Stimulated activated naive B cell treated with anti-CD40 and anti-IgM and Interleukin-4, amounts not matched to agents 10 μg/mL and 1 μg/mL and 100 μg/mL, for 72 hours (primary cell): ENCODE results near the gene NHLH1.

ENCODE experiments used
- ATAC-seq, 2 donors: fragments of 150-1000 bp; cut with Tn5 transposase; replicated peaks; 2 replicates each; pipeline ENCODE4 v1.10.0; 2021; ENCODE audit warnings: moderate library complexity in 1 of 2
- DNase-seq: peaks from one replicate; pipeline ENCODE4 v3.0.0; 2021
- H3K27ac Mint-ChIP-seq: one replicate; pipeline ENCODE4 v1.8.0; 2022; ENCODE audit warnings: mild to moderate bottlenecking, mixed read lengths
- H3K27me3 Mint-ChIP-seq, 2 donors: one replicate each; pipeline ENCODE4 v1.8.0; 2022; ENCODE audit warnings: mixed read lengths in 2 of 2
- H3K36me3 Mint-ChIP-seq, 2 donors: one replicate each; pipeline ENCODE4 v1.8.0; 2022; ENCODE audit warnings: mixed read lengths in 2 of 2, mild to moderate bottlenecking in 1 of 2
- H3K4me1 Mint-ChIP-seq, 2 donors: one replicate each; pipeline ENCODE4 v1.8.0; 2022; ENCODE audit warnings: mixed read lengths in 2 of 2, mild to moderate bottlenecking in 1 of 2
- H3K4me3 Mint-ChIP-seq, 2 donors: one replicate each; pipeline ENCODE4 v1.8.0; 2022; ENCODE audit warnings: mild to moderate bottlenecking in 2 of 2, mixed read lengths in 2 of 2, moderate library complexity in 1 of 2
- H3K9me3 Mint-ChIP-seq, 2 donors: one replicate each; pipeline ENCODE4 v1.8.0; 2022; ENCODE audit warnings: mixed read lengths in 2 of 2, mild to moderate bottlenecking in 1 of 2

NHLH1 gene

DNA sequence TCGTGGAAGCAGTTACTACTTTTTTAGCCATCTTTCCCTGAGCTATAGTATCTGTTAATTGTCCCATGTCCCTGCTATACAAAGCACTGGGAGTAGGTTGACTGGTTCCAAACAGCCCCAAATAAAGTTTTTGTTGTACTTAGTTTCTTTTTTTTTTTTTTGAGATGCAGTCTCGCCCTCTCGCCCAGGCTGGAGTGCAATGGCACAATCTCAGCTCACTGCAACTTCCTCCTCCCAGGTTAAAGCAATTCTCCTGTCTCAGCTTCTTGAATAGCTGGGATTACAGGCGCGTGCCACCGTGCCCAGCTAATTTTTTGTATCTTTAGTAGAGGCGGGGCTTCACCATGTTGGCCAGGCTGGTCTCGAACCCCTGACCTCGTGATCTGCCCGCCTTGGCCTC lies 20.4 kb upstream of the NHLH1 start:
- Mint-ChIP-seq H3K9me3 (no peaks in the 10 kb centered on the region), H3K27ac (peak overlapping the region; percentile 93), H3K36me3 (peaks cover 31 to 46% of the 10 kb centered on the region in 2 donors), H3K4me3 (peak overlapping the region; percentile 46 to 75), H3K4me1 (peaks cover 22 to 42% of the 10 kb centered on the region in 2 donors), H3K27me3 (no peaks in the 10 kb centered on the region)
- no peak for DNase-seq
- no peak for ATAC-seq

DNA sequence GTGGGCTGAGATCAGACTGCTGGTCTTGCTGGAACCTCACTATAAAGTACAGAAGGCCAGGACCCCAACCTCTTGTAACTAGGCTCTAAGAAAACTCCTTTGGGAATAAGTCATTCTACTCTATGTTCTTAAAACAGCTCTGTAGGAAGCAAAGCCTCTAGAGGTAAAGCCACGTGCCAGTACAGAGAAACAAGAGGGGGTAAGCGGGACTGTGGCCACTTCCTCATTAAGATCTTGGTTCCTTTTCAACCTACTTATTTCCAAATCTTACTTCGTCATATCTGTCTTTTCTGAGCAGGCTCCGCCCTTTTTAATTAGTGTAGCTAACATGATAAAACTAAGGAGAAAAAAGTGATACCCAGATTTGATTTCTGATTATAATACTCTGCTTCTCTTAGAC lies 19.9 kb upstream of the NHLH1 start:
- H3K27ac Mint-ChIP-seq, result peak overlapping the region; percentile 93
- no peaks in the 10 kb centered on the region for H3K9me3 Mint-ChIP-seq
- H3K4me1 Mint-ChIP-seq, result peaks cover 22 to 42% of the 10 kb centered on the region in 2 donors
- ATAC-seq (peak; percentile 80 to 82), DNase-seq (peak; percentile 55)
- H3K36me3 Mint-ChIP-seq, result peaks cover 34 to 49% of the 10 kb centered on the region in 2 donors
- H3K27me3 Mint-ChIP-seq, result no peaks in the 10 kb centered on the region
- H3K4me3 Mint-ChIP-seq, result peak overlapping the region; percentile 71 to 75

DNA sequence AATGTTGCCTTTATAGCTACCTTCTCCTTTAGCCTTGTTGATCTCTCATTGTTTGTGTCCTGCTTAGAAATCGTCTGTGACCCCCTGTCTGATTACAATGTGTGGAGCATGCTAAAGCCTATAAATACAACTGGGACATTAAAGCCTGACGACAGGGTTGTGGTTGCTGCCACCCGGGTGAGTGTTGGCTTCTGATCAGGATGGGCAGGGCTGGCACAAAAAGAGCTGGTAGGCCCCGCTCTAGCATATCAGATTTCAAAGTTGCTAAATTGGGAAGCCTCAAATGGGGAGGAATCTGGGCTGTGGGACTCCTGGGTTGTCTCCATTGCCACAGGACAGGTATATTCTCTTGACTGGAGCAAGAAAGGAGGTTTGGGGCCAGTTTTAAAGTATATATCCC lies 15.2 kb upstream of the NHLH1 start:
- ATAC-seq, result no peak
- Mint-ChIP-seq H3K4me1 (peaks cover 18 to 25% of the 10 kb centered on the region in 2 donors), H3K4me3 (no peak overlapping the region), H3K27ac (no peak overlapping the region), H3K27me3 (no peaks in the 10 kb centered on the region), H3K9me3 (no peaks in the 10 kb centered on the region), H3K36me3 (peaks cover 57 to 70% of the 10 kb centered on the region in 2 donors)
- no peak for DNase-seq

DNA sequence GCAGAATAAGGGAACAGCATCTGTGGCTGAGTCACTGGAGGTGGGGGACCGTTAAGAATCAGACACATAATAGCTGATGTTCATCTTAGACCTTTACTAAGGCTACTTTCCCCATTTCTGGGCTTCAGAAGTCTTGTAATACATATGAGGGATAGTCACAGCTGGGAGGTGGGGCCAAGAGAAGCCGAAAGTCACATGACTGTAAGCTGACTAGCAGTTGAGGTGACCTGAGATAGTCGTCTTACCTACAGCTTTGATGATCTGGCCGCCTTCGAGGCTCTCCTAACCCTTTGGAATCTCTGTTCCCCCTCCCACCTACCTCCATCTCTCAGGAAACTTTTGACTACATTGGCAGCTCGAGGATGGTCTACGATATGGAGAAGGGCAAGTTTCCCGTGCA lies 14.3 kb upstream of the NHLH1 start:
- no peak for ATAC-seq
- H3K27ac Mint-ChIP-seq, result no peak overlapping the region
- no peaks in the 10 kb centered on the region for H3K27me3 Mint-ChIP-seq
- no peak for DNase-seq
- peaks cover 60 to 73% of the 10 kb centered on the region in 2 donors for H3K36me3 Mint-ChIP-seq
- H3K4me1 Mint-ChIP-seq, result peaks cover 12 to 16% of the 10 kb centered on the region in 2 donors
- no peaks in the 10 kb centered on the region for H3K9me3 Mint-ChIP-seq
- H3K4me3 Mint-ChIP-seq, result no peak overlapping the region

DNA sequence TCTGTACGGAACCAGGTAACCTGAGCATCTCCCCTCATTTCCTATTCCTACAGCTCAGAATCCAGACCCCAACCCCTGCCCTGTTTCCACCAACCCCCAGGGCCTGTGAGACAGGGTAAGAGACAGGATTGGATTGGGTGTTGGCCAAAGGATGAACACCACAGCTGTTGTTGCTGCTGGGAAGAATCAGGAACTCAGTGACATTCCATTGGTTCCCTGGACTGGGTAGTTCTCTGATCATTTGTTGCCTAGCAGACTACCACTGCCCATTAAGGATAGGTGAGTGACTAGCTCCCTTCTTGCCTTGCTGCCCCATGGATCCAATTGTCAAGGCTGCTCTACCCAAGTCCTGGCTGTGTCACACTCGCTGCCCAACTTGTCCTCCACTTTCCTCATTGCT lies 13.6 kb upstream of the NHLH1 start:
- H3K27ac Mint-ChIP-seq, result no peak overlapping the region
- no peaks in the 10 kb centered on the region for H3K27me3 Mint-ChIP-seq
- ATAC-seq (no peak), DNase-seq (no peak)
- H3K4me1 Mint-ChIP-seq, result peaks cover 9 to 11% of the 10 kb centered on the region in 2 donors
- no peak overlapping the region for H3K4me3 Mint-ChIP-seq
- peaks cover 62 to 73% of the 10 kb centered on the region in 2 donors for H3K36me3 Mint-ChIP-seq
- no peaks in the 10 kb centered on the region for H3K9me3 Mint-ChIP-seq

DNA sequence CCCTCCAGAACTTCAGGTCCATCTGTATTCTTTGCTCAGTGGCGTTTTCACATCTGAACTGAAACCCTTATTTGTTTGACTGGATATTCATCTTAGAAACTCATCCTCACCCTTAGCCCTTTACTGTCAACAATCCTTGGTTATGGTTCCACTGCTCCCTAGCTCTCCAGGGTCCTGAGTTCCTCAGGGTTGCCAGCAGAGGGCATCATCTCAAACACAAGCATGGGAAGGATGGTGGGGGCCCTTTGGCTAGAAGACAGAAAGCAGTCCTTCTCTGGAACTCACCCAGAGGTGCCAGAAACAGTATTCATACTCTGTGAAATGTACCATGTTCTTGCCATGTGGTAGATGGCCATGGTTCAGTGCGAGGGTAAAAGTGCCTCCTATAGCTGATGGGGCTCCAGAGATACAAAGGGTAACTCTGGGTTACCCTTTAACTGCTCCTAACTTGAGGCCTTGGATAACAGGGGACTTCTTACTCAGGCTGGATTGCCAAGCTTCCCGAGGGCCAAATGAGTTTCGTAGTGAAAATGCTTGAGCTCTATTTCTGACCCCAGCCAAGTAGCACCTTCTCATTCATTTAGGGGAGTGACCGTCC lies 12.4 kb upstream of the NHLH1 start:
- DNase-seq (no peak), ATAC-seq (peak; percentile 63)
- H3K4me1 Mint-ChIP-seq, result peaks cover 6 to 10% of the 10 kb centered on the region in 2 donors
- H3K4me3 Mint-ChIP-seq, result no peak overlapping the region
- no peaks in the 10 kb centered on the region for H3K27me3 Mint-ChIP-seq
- H3K9me3 Mint-ChIP-seq, result no peaks in the 10 kb centered on the region
- peaks cover 67 to 76% of the 10 kb centered on the region in 2 donors for H3K36me3 Mint-ChIP-seq
- H3K27ac Mint-ChIP-seq, result peak overlapping the region; percentile 89

DNA sequence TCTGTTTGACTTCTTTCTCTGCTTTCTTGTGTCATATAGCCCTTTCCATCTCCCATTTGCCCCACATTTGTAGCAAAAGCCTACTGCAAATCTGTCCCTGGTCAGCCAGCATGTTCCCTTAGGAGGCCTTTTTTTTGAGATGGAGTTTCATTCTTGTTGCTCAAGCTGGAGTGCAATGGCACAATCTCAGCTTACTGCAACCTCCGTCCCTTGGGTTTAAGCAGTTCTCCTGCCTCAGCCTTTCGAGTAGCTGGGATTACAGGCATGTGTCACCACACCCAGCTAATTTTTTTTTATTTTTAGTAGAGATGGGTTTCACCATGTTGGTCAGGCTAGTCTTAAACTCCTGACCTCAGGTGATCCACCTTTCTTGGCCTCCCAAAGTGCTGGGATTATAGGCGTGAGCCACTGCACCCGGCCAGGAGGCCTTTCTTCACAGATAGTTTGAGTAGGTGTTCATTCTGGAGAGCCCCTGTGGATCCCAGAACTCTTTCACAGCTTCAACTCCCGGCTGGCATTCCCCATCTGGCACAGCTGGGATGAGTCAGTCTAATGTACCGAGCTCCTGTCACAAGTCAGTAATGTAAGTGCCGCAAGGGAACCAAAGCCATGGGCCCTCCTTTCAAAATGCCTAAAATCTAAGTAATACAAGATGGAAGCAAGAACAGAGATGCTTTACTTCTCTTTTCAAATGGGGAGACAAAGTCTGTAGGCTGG lies 9.4 kb upstream of the NHLH1 start:
- H3K27ac Mint-ChIP-seq, result no peak overlapping the region
- H3K36me3 Mint-ChIP-seq, result peaks cover 69 to 80% of the 10 kb centered on the region in 2 donors
- H3K27me3 Mint-ChIP-seq, result no peaks in the 10 kb centered on the region
- DNase-seq, result no peak
- no peaks in the 10 kb centered on the region for H3K9me3 Mint-ChIP-seq
- peaks cover 7 to 9% of the 10 kb centered on the region in 2 donors for H3K4me1 Mint-ChIP-seq
- ATAC-seq, result no peak
- H3K4me3 Mint-ChIP-seq, result no peak overlapping the region

DNA sequence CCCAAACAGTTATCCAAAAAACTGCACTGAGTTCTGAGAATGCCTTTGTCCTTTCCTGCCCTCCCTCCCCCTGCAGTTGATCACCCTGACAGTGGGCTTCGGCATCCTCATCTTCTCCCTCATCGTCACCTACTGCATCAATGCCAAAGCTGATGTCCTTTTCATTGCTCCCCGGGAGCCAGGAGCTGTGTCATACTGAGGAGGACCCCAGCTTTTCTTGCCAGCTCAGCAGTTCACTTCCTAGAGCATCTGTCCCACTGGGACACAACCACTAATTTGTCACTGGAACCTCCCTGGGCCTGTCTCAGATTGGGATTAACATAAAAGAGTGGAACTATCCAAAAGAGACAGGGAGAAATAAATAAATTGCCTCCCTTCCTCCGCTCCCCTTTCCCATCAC lies 8.8 kb upstream of the NHLH1 start:
- no peak for ATAC-seq
- no peak overlapping the region for H3K4me3 Mint-ChIP-seq
- peaks cover 66 to 77% of the 10 kb centered on the region in 2 donors for H3K36me3 Mint-ChIP-seq
- no peaks in the 10 kb centered on the region for H3K9me3 Mint-ChIP-seq
- no peaks in the 10 kb centered on the region for H3K27me3 Mint-ChIP-seq
- DNase-seq, result no peak
- H3K27ac Mint-ChIP-seq, result no peak overlapping the region
- peaks cover 7% of the 10 kb centered on the region in 2 donors for H3K4me1 Mint-ChIP-seq

DNA sequence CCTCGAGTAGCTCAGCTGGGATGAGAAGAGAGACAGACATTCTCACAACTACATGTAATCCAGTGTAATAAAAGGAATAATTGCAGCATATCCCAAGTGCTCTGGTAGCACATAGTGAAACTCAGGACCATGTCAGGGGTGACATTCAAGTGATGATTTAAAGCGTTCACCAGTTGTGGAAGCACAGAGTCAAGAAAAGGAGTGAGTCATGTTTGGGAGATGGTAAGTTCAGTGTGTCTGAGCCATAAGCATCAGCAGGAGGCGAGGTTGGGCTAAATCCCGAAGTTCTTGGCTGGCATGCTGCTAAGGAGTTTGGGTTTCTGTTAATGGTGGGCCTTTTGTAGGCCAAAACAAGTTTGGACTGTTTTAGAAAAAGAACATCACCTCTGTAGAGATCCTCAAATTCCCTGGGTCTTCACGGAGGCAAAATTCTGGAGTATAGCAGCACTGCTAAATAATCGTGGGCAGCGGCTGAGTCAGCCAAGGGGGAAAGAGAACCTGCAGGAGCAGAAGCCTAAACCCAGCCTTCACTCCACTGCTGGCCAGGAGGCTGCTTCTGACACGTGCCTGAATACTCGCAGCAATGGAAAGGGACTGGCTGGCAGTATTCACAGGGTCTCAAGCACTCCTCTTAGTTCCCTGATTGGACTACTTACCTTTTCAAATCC lies 7.2 kb upstream of the NHLH1 start:
- Mint-ChIP-seq H3K27me3 (no peaks in the 10 kb centered on the region), H3K27ac (no peak overlapping the region), H3K9me3 (no peaks in the 10 kb centered on the region), H3K36me3 (peaks cover 56 to 68% of the 10 kb centered on the region in 2 donors), H3K4me3 (no peak overlapping the region), H3K4me1 (peaks cover 3 to 6% of the 10 kb centered on the region in 2 donors)
- DNase-seq (no peak), ATAC-seq (no peak)

DNA sequence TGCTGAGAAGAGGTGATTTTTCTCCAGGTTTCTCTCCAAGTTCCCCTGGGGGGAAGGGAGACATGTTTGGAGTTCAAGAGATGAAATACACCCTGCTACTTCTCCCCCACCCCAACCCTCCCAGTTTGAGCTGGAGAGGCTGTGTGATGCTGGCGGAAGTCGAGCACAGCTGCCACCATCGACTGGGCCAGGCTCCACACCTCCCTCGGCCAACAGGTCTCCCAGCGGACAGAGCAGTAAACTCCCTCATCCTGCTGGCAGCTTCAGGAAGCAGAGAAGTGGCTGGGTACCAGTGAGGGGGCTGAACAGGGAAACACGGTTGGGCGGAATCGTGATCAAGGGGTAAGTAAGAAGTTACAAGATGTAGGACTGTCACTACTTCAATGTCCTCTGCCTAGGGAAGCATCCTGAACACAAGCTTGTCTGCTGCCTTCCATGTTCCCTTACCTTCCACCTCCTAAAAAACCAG lies 6.6 kb upstream of the NHLH1 start:
- DNase-seq, result no peak
- H3K9me3 Mint-ChIP-seq, result no peaks in the 10 kb centered on the region
- H3K36me3 Mint-ChIP-seq, result peaks cover 55 to 69% of the 10 kb centered on the region in 2 donors
- no peak overlapping the region for H3K27ac Mint-ChIP-seq
- peaks cover 3 to 6% of the 10 kb centered on the region in 2 donors for H3K4me1 Mint-ChIP-seq
- no peak for ATAC-seq
- no peaks in the 10 kb centered on the region for H3K27me3 Mint-ChIP-seq
- H3K4me3 Mint-ChIP-seq, result no peak overlapping the region

DNA sequence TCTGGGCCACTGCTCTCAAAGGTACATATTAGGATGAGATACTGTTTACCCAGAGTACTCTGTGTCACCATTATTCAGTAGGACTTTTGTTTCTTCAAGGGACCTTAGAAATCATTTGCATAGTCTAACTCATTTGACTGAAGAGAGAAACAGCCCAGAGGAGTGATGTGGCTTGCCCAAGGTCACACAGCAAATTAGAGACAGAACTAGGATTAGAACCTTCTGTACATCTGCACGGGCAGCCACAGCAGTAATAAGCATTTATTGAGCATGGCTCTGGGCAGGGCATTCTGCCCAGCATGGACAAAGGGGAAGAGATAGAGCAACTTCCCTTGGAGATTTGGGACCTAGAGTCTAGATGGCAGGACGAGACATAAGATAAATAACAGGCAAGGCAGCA lies 5.7 kb upstream of the NHLH1 start:
- peaks cover 49 to 61% of the 10 kb centered on the region in 2 donors for H3K36me3 Mint-ChIP-seq
- no peaks in the 10 kb centered on the region for H3K9me3 Mint-ChIP-seq
- peak overlapping the region; percentile 74 for H3K27ac Mint-ChIP-seq

DNA sequence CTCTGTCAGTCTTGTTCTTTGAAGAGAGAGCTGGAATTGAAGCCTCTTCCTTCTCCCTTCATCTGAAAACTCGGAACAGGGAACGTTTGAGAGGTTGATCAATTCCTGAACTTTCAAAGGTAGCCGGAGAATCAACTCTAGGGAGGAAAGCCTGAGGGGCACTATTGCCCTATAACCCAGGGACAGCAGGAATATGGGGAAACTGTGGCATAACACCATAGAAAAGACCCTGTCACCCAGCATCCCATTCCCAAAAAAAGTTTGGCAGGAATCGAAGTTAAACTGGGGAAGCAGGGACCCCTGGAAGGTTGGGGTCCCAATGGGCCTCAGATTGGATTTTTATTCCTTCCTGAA lies 5.1 kb upstream of the NHLH1 start:
- ATAC-seq (no peak), DNase-seq (no peak)
- Mint-ChIP-seq H3K36me3 (peaks cover 44 to 55% of the 10 kb centered on the region in 2 donors), H3K27me3 (no peaks in the 10 kb centered on the region), H3K4me3 (no peak overlapping the region), H3K4me1 (peaks cover 3 to 6% of the 10 kb centered on the region in 2 donors), H3K9me3 (no peaks in the 10 kb centered on the region), H3K27ac (no peak overlapping the region)

More for the DNA sequence above, 5.7 kb upstream of the NHLH1 start:
- no peak overlapping the region for H3K4me3 Mint-ChIP-seq
- no peaks in the 10 kb centered on the region for H3K27me3 Mint-ChIP-seq
- H3K4me1 Mint-ChIP-seq, result peaks cover 3 to 6% of the 10 kb centered on the region in 2 donors
- DNase-seq (no peak), ATAC-seq (no peak)

DNA sequence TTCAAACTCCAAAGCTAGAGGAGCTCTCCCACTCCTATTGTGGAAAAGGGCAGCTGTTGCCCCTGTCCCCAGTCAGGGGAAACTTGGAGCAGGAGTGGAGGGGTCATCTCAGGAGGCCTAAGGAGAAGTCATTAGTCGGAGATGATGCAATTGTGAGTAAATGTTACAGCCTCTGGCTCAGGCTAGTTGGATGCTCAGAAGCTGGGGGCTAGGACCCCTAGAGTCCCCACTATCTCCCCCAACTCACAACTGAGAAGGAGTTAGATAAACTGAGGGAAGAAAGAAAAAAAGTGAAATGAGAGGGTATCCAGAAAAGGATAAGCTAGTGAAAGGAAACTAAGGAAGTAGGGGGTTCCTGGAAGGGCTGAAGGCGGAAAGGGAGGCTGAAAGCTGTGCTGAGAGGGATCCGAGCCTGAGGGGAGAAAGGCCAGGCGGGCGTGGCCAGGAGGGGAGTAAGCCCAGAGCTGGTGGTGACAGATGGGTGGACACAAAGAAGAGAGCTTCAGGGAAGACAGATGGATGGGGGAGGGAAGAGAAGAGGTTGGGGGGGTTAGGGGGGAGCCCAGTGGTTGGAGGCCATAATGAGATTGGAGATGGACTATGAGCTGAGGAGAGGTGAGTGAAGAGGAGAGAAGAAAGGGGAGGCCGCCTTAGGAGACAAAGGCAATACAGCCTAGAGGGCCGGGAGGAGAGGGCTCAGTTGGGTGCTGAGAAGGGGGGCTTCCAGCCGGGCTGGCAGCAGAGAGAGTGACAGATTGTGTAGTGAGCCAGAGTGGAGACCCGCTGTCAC lies 4.5 kb upstream of the NHLH1 start:
- Mint-ChIP-seq H3K27me3 (no peaks in the 10 kb centered on the region), H3K4me3 (no peak overlapping the region), H3K36me3 (peaks cover 43 to 49% of the 10 kb centered on the region in 2 donors), H3K9me3 (no peaks in the 10 kb centered on the region), H3K4me1 (peaks cover 1 to 6% of the 10 kb centered on the region in 2 donors), H3K27ac (peak overlapping the region; percentile 85)
- no peak for ATAC-seq
- DNase-seq, result no peak

DNA sequence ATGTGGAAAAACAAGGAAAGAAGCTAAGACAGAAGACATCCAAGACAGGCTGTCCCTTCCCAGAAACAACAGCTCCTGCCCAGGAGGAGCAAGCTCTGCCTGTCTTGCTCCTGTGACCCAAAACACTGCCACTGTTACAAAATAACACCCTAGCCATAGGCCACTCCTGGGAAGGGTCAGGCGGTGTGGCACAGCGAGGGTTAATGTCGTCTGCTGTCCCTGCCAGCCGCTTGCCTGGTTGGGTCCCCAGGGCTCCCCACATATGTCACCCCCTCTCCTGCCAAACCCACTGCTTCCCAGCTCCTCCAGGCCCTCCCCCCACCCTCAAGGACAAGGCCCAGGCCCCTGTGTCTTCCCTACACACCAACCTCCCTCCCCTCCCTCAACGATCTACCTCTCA lies 3.9 kb upstream of the NHLH1 start:
- Mint-ChIP-seq H3K9me3 (no peaks in the 10 kb centered on the region), H3K36me3 (peaks cover 38 to 45% of the 10 kb centered on the region in 2 donors), H3K4me1 (peaks cover 1 to 6% of the 10 kb centered on the region in 2 donors), H3K4me3 (no peak overlapping the region), H3K27ac (no peak overlapping the region), H3K27me3 (no peaks in the 10 kb centered on the region)
- no peak for ATAC-seq
- DNase-seq, result no peak
